Activated T-cell treated with anti-CD3 and anti-CD28 coated beads for 4 hours (primary cell): ENCODE results near the gene ZNF764.

Source experiments
- DNase-seq: peaks from one replicate; pipeline ENCODE4 v3.0.0-alpha.2; 2020

Gene ZNF764

DNA sequence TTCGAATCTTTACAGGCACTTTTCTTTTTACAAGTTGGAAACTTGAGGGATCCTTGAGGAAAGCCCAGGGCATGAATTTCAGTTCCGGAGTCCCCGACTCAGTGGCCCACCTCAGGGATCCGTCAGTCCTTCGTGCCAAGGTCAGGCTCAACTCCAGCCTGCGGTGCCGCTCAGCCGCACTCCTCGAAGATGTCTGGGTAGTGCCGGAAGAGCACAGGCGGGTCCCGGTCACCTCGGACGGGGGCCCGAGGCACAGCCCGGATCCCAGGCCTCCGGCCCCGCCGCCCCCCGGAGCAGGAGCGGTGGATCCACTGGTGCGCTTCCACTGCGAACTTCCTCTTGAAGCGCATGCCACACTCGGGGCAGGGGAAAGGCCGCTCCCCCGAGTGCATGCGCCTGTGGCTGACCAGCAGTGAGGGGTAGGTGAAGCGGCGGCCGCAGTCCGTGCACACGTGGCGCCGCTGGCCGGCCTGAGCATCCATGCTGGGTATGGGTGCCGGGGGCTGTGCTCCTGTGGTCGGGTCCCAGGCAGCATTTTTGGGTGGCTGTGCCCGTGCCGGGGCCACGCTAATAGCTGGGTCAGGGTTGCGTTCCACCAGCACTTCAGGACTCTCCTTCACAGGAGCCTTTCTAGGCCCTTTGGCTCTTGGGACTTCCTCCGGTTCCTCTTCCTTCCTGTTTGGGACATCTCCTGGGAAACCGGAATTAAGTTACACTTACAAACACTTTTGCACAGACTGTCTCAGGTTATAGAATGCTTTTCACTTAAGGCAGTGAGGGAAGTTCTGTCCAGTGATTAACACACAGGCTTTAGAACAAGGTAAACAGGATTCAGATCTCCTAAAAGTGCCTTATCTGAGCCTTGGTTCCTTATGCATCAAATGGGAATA lies 11.8 kb upstream of the ZNF764 start:
- no peak for DNase-seq

DNA sequence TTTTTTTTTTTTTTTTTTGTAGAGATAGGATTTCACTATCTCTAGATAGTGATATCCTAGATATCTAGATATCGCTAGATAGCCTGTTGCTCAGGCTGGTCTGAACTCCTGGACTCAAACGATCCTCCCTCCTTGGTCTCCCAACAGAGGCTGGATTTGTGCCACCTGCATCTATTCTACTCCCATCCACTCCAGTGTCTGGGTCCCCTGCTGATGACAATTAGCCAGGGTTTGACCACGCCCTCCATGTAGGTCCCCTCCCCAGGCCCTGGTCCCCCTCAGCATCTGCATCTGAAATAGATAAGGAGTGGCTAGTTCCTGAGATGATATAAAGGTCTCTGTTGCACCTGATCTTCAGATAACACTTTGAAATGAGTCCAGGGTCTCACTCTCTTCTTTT lies 11.1 kb upstream of the ZNF764 start:
- no peak for DNase-seq

- DNase-seq, result no peak
These were observed 9.9 kb upstream of the ZNF764 start for GRCh38 chr16:30567991-30568638.

- DNase-seq, result peak; percentile 53
These were observed 9.2 kb upstream of the ZNF764 start for GRCh38 chr16:30567160-30567990.

GRCh38 chr16:30566531-30566930 lies 8.4 kb upstream of the ZNF764 start:
- DNase-seq, result no peak

- DNase-seq, result no peak
These were observed 7.8 kb upstream of the ZNF764 start for GRCh38 chr16:30565984-30566383.

DNA sequence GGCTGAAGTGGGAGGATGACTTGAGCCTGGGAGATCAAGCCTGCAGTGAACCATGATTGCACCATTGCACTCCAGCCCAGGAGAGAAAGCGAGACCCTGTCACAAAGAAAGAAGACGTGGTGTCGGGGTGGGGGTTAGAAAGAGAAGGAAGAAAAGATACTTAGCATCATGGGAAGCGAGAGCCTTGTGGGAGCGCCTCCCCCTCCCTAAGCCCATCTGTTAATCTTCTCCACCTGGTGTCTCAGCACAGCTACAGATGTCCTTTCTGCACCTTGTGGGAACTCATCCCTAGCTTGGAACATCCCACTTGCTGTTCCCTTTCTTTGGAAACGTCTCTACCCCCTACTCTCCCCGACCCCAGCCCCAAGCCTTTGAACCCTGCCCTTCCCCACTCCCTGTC lies 7.4 kb upstream of the ZNF764 start:
- no peak for DNase-seq

DNA sequence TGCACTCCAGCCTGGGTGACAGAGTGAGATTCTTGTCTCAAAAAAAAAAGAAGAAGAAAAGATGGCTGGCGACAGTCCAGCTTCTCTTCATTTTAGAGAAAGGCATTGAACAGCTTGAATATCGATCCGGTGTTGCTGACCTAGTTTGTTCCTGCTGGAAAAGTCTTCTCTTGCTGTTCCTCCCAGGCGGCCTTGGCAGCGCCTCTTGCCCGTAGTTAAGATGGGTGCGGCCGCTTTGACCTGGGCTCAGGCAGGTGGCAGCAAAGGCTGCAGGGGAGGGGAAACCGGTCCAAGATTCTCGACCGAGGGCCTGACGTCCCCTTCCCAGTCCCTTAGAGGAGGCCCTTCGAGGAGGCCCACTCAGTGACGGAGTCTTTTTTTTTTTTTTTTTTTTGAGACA lies 3.8 kb upstream of the ZNF764 start:
- DNase-seq, result no peak

DNA sequence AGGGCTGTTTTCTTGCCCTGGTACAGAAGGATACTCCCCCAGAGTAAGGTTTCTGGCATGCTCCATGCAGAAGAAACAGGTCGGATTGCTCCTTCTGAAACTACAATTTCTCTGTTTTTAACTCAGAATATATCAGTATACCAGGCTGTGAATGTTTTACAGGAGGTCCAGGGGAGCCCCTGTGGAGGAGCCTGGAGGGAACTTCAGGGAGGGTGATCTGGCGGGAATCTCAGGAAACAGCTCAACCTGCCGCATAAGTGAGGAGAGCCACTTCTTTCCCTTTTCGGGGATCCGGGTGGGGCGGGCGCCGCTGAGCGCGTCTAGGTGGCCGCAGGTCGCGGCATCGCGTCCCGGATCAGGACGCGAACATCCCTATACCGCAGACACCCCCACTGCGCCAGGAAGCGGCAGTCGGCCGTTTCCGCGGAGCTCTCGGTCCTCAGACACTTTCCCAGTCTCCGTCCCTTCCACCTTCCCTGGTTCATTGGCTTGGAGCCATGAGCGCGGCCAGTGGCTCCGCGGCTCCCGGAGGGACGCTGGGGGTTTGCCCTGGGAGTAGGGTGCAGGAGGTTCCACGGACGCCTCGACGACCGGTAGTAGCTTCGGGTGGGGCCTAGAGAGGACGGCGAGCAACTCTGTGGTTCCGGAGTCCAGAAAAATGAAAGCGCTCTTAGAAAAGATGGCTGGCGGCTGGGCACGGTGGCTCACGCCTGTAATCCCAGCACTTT lies 3.1 kb upstream of the ZNF764 start:
- DNase-seq, result no peak

GRCh38 chr16:30559690-30560089 lies 1.5 kb upstream of the ZNF764 start:
- no peak for DNase-seq

- no peak for DNase-seq
These were observed 709 bp upstream of the ZNF764 start for GRCh38 chr16:30558789-30559377.

GRCh38 chr16:30557707-30557956 lies 542 bp downstream of the ZNF764 start:
- DNase-seq, result peak; percentile 33

DNA sequence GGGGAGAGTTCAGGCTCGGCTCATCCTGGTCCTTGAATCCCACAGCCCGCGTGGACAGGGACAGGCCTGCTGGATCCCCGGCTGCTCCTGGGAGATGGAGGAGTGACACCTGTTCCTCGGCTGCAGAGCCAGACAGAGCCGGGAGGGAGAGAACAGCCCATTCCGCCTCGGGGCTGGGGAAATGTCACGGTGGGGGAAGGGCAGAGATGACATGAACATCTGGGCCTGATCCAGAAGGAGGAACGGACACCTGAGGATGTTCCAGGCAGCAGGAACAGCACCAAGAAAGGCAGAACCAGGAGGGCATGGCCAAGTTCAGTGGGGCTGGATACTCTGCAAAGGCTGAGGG lies 2.1 kb downstream of the ZNF764 start:
- no peak for DNase-seq

- no peak for DNase-seq
These were observed 2.7 kb downstream of the ZNF764 start for GRCh38 chr16:30555315-30556124.

- DNase-seq, result no peak
These were observed 3.4 kb downstream of the ZNF764 start for GRCh38 chr16:30554557-30555314.

GRCh38 chr16:30553393-30553899 lies 4.7 kb downstream of the ZNF764 start:
- DNase-seq, result no peak

GRCh38 chr16:30552956-30553355 lies 5.2 kb downstream of the ZNF764 start:
- no peak for DNase-seq

- DNase-seq, result peak; percentile 33
These were observed 6.4 kb downstream of the ZNF764 start for GRCh38 chr16:30551781-30552180.

- DNase-seq, result no peak
These were observed 9.5 kb downstream of the ZNF764 start for GRCh38 chr16:30548416-30549253.

DNA sequence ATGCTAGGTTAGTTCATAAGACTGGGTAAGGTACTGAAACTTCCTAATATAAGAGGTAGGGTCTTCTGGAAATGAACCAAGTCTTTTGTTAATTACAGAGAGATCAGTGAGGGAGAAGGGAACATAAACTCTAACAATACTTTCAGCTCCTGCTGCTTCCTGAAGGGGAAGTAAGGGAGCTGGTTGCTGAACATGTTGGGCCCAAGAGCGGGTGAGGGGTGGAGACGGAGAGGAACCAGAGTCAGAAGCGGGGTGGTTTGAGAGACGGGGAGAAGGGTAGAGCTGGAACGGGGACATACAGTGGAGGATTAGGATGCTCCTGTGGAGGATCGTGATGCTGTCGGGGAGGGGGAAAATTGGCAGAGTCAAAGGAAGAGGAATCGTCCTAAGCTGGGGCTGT lies 12.1 kb downstream of the ZNF764 start:
- DNase-seq, result no peak
